Mesothelial cell of epicardium (in vitro differentiated cells): ENCODE data around the gene XPNPEP1. TPM values are rescaled to one million over a fixed set of nuclear protein-coding genes. Genes with fewer than 3 reads are reported as not detected.
A peak's percentile ranks its signal among the peaks of the same experiment; 100 is the strongest.

ENCODE experiments used
- DNase-seq, 2 experiments: peaks; one replicate each; pipeline ENCODE4 v3.0.0; 2021; ENCODE audit warnings: low spot score in 2 of 2; ENCODE audit not compliant: unreplicated experiment in 2 of 2
- H3K27ac Mint-ChIP-seq: 2 replicates; pipeline ENCODE4 v1.8.0; 2021; ENCODE audit warnings: mixed read lengths
- H3K27me3 Mint-ChIP-seq: 2 replicates; pipeline ENCODE4 v1.8.0; 2021; ENCODE audit warnings: low read depth, mixed read lengths
- H3K36me3 Mint-ChIP-seq: 2 replicates; pipeline ENCODE4 v1.8.0; 2021; ENCODE audit warnings: mixed read lengths
- H3K4me1 Mint-ChIP-seq: 2 replicates; pipeline ENCODE4 v1.8.0; 2021; ENCODE audit warnings: mixed read lengths
- H3K4me3 Mint-ChIP-seq: 2 replicates; pipeline ENCODE4 v1.8.0; 2021; ENCODE audit warnings: mild to moderate bottlenecking, moderate library complexity, mixed read lengths
- H3K9me3 Mint-ChIP-seq: 2 replicates; pipeline ENCODE4 v1.8.0; 2021; ENCODE audit warnings: mixed read lengths
- total RNA-seq: library from RNA; stranded (reverse); gene quantifications from 3 replicates; pipeline ENCODE4 v1.2.1, GENCODE V29; 2021
- TF ChIP-seq, protein P1 (sequence below): fragments of 200-600 bp; sonication (generic); IDR thresholded peaks from one replicate; pipeline ENCODE4 v1.5.0; 2021; ENCODE audit warnings: antibody characterized with exemption; ENCODE audit not compliant: unreplicated experiment

XPNPEP1 gene
- total RNA-seq, 1 donor from 2014 or later = 87.7 TPM

DNA sequence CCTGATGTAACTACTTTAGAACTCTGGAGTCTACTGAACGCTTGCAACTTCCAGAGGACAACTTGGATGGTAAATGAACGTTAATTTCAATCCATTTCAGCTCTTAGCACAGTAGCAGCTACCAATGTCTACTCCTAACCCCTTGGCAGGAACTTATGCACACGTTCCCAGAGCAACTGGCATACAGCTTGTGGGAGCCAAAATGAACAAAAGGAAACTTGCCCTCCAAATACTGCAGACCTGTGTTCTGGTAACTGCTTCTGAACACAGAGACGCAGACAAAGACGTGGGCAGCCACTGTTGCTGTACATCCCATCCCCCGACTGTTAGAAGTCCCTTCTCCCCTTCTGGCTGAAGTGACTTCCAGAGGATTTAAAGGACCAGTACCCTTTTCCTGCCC lies 61.3 kb downstream of the XPNPEP1 start:
- Mint-ChIP-seq H3K4me1 (peaks cover 8% of the 10 kb centered on the region), H3K27me3 (no peaks in the 10 kb centered on the region), H3K4me3 (no peak overlapping the region), H3K9me3 (peaks cover 19% of the 10 kb centered on the region), H3K27ac (no peak overlapping the region), H3K36me3 (peaks cover 38% of the 10 kb centered on the region)
- TF ChIP-seq, protein P1, sequence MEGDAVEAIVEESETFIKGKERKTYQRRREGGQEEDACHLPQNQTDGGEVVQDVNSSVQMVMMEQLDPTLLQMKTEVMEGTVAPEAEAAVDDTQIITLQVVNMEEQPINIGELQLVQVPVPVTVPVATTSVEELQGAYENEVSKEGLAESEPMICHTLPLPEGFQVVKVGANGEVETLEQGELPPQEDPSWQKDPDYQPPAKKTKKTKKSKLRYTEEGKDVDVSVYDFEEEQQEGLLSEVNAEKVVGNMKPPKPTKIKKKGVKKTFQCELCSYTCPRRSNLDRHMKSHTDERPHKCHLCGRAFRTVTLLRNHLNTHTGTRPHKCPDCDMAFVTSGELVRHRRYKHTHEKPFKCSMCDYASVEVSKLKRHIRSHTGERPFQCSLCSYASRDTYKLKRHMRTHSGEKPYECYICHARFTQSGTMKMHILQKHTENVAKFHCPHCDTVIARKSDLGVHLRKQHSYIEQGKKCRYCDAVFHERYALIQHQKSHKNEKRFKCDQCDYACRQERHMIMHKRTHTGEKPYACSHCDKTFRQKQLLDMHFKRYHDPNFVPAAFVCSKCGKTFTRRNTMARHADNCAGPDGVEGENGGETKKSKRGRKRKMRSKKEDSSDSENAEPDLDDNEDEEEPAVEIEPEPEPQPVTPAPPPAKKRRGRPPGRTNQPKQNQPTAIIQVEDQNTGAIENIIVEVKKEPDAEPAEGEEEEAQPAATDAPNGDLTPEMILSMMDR = no peak
- DNase-seq = no peak

- Mint-ChIP-seq H3K27ac (peak overlapping the region; percentile 54), H3K9me3 (peaks cover 19% of the 10 kb centered on the region), H3K4me1 (peaks cover 8% of the 10 kb centered on the region), H3K4me3 (no peak overlapping the region), H3K36me3 (peaks cover 32% of the 10 kb centered on the region), H3K27me3 (no peaks in the 10 kb centered on the region)
- TF ChIP-seq, protein P1 = no peak
- no peak for DNase-seq
Measured at GRCh38 chr10:109861081-109861480, 62.2 kb downstream of the XPNPEP1 start.

GRCh38 chr10:109859221-109859620 lies 64.1 kb downstream of the XPNPEP1 start:
- TF ChIP-seq, protein P1 = no peak
- Mint-ChIP-seq H3K4me3 (no peak overlapping the region), H3K4me1 (peaks cover 8% of the 10 kb centered on the region), H3K27ac (no peak overlapping the region), H3K9me3 (peaks cover 19% of the 10 kb centered on the region), H3K36me3 (peaks cover 18% of the 10 kb centered on the region), H3K27me3 (no peaks in the 10 kb centered on the region)
- DNase-seq = no peak

- Mint-ChIP-seq H3K4me3 (no peak overlapping the region), H3K27ac (no peak overlapping the region), H3K4me1 (peaks cover 6% of the 10 kb centered on the region), H3K36me3 (no peaks in the 10 kb centered on the region), H3K9me3 (no peaks in the 10 kb centered on the region), H3K27me3 (peaks cover 3% of the 10 kb centered on the region)
- no peak for DNase-seq
- TF ChIP-seq, protein P1 = no peak
Measured at GRCh38 chr10:109855746-109856145, 67.6 kb downstream of the XPNPEP1 start.

- H3K4me3 Mint-ChIP-seq = no peak overlapping the region
- TF ChIP-seq, protein P1 = no peak
- no peaks in the 10 kb centered on the region for H3K9me3 Mint-ChIP-seq
- peaks cover 3% of the 10 kb centered on the region for H3K4me1 Mint-ChIP-seq
- no peaks in the 10 kb centered on the region for H3K36me3 Mint-ChIP-seq
- DNase-seq = no peak
- peaks cover 3% of the 10 kb centered on the region for H3K27me3 Mint-ChIP-seq
- no peak overlapping the region for H3K27ac Mint-ChIP-seq
Measured at GRCh38 chr10:109853921-109854320, 69.4 kb downstream of the XPNPEP1 start.

- no peak overlapping the region for H3K27ac Mint-ChIP-seq
- H3K4me3 Mint-ChIP-seq = no peak overlapping the region
- H3K4me1 Mint-ChIP-seq = peaks cover 3% of the 10 kb centered on the region
- TF ChIP-seq, protein P1 = peak; percentile 63
- DNase-seq = peak; percentile 74 to 86
- H3K36me3 Mint-ChIP-seq = no peaks in the 10 kb centered on the region
- H3K27me3 Mint-ChIP-seq = peaks cover 3% of the 10 kb centered on the region
- no peaks in the 10 kb centered on the region for H3K9me3 Mint-ChIP-seq
Measured at GRCh38 chr10:109852475-109853037, 70.8 kb downstream of the XPNPEP1 start.
